HG02981 (cell line): Measurements from ENCODE around the gene SNAP91.
"Not testable (repeated sequence)": the region's sequence is repeated elsewhere in the genome, so short reads cannot be mapped to it uniquely, and the experiment has no call there.

Source experiments
- ATAC-seq: cut with Tn5 transposase; IDR thresholded peaks from one replicate; pipeline ENCODE4 v1.9.1; 2021; ENCODE audit warnings: mild to moderate bottlenecking, moderate library complexity; ENCODE audit not compliant: unreplicated experiment

The SNAP91 gene

GRCh38 chr6:83633149-83633548 is 75.8 kb downstream of the SNAP91 start:
- ATAC-seq = no peak

GRCh38 chr6:83629908-83630307 is 79.0 kb downstream of the SNAP91 start:
- ATAC-seq = not testable (repeated sequence)

GRCh38 chr6:83615025-83615999 is 93.6 kb downstream of the SNAP91 start:
- ATAC-seq = peak; percentile 74

GRCh38 chr6:83613378-83613777 is 95.5 kb downstream of the SNAP91 start:
- no peak for ATAC-seq

GRCh38 chr6:83609248-83609647 is 99.7 kb downstream of the SNAP91 start:
- no peak for ATAC-seq

- no peak for ATAC-seq
These were observed 103.4 kb downstream of the SNAP91 start for GRCh38 chr6:83605517-83605916.

- no peak for ATAC-seq
These were observed 105.3 kb downstream of the SNAP91 start for GRCh38 chr6:83603551-83603950.

GRCh38 chr6:83601119-83601518 is 107.8 kb downstream of the SNAP91 start:
- ATAC-seq = no peak

- no peak for ATAC-seq
These were observed 108.4 kb downstream of the SNAP91 start for GRCh38 chr6:83600459-83600858.

- no peak for ATAC-seq
These were observed 111.4 kb downstream of the SNAP91 start for GRCh38 chr6:83597511-83597910.

- ATAC-seq = no peak
These were observed 111.8 kb downstream of the SNAP91 start for GRCh38 chr6:83597051-83597450.

- no peak for ATAC-seq
These were observed 114.0 kb downstream of the SNAP91 start for GRCh38 chr6:83594941-83595340.

GRCh38 chr6:83593395-83593785 is 115.5 kb downstream of the SNAP91 start:
- ATAC-seq = no peak

- ATAC-seq = peak; percentile 94
These were observed 116.0 kb downstream of the SNAP91 start for GRCh38 chr6:83592770-83593394.

GRCh38 chr6:83590416-83590815 is 118.5 kb downstream of the SNAP91 start:
- ATAC-seq = no peak

GRCh38 chr6:83589076-83589475 is 119.8 kb downstream of the SNAP91 start:
- ATAC-seq = no peak

GRCh38 chr6:83578057-83578456 is 130.8 kb downstream of the SNAP91 start:
- no peak for ATAC-seq

- ATAC-seq = no peak
These were observed 134.1 kb downstream of the SNAP91 start for GRCh38 chr6:83574783-83575182.

GRCh38 chr6:83571663-83572185 is 137.2 kb downstream of the SNAP91 start:
- ATAC-seq = not testable (repeated sequence)

- no peak for ATAC-seq
These were observed 149.9 kb downstream of the SNAP91 start for GRCh38 chr6:83558975-83559374.

GRCh38 chr6:83556871-83557270 is 152.0 kb downstream of the SNAP91 start:
- ATAC-seq = no peak

GRCh38 chr6:83551748-83552147 is 157.2 kb downstream of the SNAP91 start:
- not testable (repeated sequence) for ATAC-seq
